Stimulated activated CD8-positive, alpha-beta memory T cell treated with anti-CD3 and anti-CD28 coated beads, Interleukin-7, amount 100 ng/mL, for 24 hours (primary cell): Measurements from ENCODE around the gene CHST11.

Experiments
- DNase-seq: peaks from one replicate; pipeline ENCODE4 v3.0.0-alpha.2; 2020; ENCODE audit warnings: low read depth

The CHST11 gene

GRCh38 chr12:104653730-104654664 lies 197.2 kb downstream of the CHST11 start:
- no peak for DNase-seq

GRCh38 chr12:104654665-104655609 lies 198.2 kb downstream of the CHST11 start:
- DNase-seq = no peak

- DNase-seq = no peak
Measured at GRCh38 chr12:104656383-104656782, 199.6 kb downstream of the CHST11 start.

GRCh38 chr12:104656921-104657320 lies 200.2 kb downstream of the CHST11 start:
- no peak for DNase-seq

GRCh38 chr12:104657726-104658484 lies 201.2 kb downstream of the CHST11 start:
- no peak for DNase-seq

GRCh38 chr12:104659058-104659457 lies 202.3 kb downstream of the CHST11 start:
- no peak for DNase-seq

- DNase-seq = no peak
Measured at GRCh38 chr12:104662203-104662602, 205.5 kb downstream of the CHST11 start.

GRCh38 chr12:104662908-104663307 lies 206.2 kb downstream of the CHST11 start:
- DNase-seq = no peak

- DNase-seq = no peak
Measured at GRCh38 chr12:104664351-104664750, 207.6 kb downstream of the CHST11 start.

GRCh38 chr12:104665296-104665695 lies 208.5 kb downstream of the CHST11 start:
- DNase-seq = no peak

- no peak for DNase-seq
Measured at GRCh38 chr12:104667139-104667538, 210.4 kb downstream of the CHST11 start.

GRCh38 chr12:104668274-104668718 lies 211.5 kb downstream of the CHST11 start:
- DNase-seq = no peak

- DNase-seq = no peak
Measured at GRCh38 chr12:104669089-104669721, 212.5 kb downstream of the CHST11 start.

GRCh38 chr12:104669851-104670337 lies 213.1 kb downstream of the CHST11 start:
- no peak for DNase-seq

- no peak for DNase-seq
Measured at GRCh38 chr12:104670439-104671408, 214.0 kb downstream of the CHST11 start.

GRCh38 chr12:104671409-104672095 lies 214.8 kb downstream of the CHST11 start:
- DNase-seq = peak; percentile 73

GRCh38 chr12:104672096-104672445 lies 215.3 kb downstream of the CHST11 start:
- DNase-seq = no peak

GRCh38 chr12:104672501-104673265 lies 215.9 kb downstream of the CHST11 start:
- no peak for DNase-seq

GRCh38 chr12:104673294-104673693 lies 216.5 kb downstream of the CHST11 start:
- DNase-seq = no peak
